NCI-H2081 (cell line): ENCODE results near the gene E2F8.
"Not testable (repeated sequence)": the region's sequence is repeated elsewhere in the genome, so short reads cannot be mapped to it uniquely, and the experiment has no call there.

Source experiments
- DNase-seq, 2 experiments: peaks; one replicate each; lab custom pipeline; 2025; lab: John Stamatoyannopoulos, UW

Gene E2F8

GRCh38 chr11:19240420-19241259 lies at the start of gene E2F8:
Gene E2F8, minus strand, starts transcription at chr11:19240945. Its CDS starts 824 bp downstream, at chr11:19240121.
- peak; percentile 92 to 93 for DNase-seq

- DNase-seq, result no peak
Observed at GRCh38 chr11:19290356-19290755, 49.6 kb upstream of the E2F8 start.

DNA sequence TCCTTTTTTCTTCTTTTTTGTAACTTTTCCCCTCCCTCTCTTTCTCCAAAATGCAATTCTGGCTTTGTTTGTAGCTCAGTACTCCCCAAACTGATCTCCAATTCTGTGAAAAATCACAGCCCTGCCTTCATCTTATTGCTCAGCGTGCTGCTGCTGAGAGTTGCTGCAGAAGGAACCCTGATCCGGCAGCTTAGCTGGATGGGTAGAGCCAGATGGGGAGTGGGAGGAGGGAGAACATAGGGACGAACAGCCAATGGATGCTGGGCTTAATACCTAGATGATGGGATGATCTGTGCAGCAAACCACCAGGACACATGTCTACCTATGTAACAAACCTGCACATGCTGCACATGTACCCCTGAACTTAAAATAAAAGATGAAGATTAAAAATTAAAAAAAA lies 47.5 kb upstream of the E2F8 start:
- no peak for DNase-seq

DNA sequence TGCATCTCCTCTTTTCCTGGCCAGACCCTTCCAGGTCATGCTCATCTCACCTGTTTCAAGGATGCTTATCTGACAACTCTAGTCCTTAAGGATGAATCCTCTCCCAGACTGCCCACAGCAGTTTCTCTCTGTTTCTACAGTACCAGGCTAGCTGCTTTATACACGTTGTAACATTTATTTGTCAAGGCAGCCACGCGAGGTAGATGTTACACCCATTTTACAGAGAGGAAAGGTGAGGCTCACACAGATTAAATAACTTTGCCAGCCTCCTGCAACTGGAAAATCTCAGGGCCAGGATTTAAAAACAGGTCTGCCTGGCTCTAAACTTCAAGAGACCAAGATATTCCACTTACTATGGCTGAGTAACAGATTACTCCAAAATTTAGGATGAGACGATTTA lies 45.7 kb upstream of the E2F8 start:
- no peak for DNase-seq

GRCh38 chr11:19284881-19285280 lies 44.1 kb upstream of the E2F8 start:
- DNase-seq, result no peak

- no peak for DNase-seq
Observed at GRCh38 chr11:19283991-19284390, 43.2 kb upstream of the E2F8 start.

DNA sequence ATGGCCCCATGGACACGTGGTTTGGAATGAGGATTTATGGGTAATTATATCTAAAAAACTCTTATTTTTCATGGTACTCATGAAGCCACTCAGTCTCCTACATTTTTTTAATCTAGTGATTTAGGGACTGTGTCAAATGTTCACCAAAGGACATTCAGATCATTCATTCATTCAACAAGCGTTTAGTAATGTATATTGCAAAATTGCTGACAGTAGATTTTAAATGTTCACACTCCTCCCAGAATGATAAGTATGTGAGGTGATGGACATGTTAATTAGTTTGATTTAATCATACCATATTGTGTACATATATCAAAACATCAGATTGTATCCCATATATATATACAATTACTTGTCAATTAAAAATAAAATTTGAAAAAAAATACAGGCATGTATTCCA lies 40.8 kb upstream of the E2F8 start:
- no peak for DNase-seq

DNA sequence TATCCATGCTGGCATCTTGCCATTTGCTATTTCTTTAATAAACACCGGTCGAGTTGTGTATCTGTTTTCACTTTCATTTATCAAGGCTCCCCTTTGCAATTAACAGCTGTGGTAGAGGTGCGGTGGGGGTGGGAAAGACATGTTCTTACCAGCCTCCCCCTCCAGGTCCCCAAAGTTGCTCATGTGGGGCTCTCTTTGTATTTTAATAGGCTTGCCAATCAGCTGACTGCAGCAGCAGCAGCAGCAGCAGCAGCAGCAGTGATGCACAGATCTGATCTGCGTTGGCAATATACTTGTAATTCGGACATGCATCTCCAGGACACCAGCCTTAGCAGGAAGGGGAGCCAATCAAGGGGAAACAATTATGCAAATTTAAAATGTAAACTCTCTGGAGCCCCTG lies 40.3 kb upstream of the E2F8 start:
- DNase-seq, result no peak

DNA sequence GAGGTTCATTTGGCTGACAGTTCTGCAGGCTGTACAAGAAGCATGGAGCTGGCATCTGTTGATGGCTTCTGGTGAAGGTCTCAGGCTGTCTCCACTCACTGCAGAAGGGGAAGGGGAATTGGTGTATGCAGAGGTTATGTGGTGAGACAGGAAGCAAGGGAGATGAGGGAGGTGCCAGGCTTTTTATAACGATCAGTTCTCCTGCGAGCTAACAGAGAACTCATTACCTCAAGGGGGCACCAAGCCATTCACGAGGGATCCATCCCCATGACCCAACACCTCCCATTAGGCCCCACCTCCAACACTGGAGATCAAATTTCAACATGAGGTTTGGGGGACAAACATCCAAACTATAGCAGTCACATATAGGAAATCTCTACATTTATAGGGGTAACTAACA lies 38.7 kb upstream of the E2F8 start:
- DNase-seq, result no peak

- no peak for DNase-seq
Observed at GRCh38 chr11:19276859-19277808, 36.4 kb upstream of the E2F8 start.

DNA sequence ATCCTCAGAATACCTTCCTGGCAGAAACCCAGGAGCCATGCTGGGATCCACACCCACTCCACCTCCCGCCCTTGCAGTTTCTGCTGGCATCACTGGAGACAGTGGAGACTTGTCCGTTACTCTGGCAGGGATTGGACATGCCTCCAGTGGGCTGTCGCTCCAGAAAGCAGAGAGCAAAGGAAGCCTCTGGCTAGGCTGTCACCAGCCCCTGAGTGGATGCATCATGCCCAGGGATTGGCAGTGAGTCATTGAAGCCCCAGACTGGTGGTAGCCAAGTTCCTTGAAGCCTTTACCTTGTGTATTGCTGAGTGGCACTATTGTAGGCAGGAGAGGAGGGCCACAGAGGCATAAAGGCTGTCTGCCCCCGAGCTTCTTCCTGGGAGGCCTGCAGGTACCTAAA lies 34.8 kb upstream of the E2F8 start:
- DNase-seq, result no peak

DNA sequence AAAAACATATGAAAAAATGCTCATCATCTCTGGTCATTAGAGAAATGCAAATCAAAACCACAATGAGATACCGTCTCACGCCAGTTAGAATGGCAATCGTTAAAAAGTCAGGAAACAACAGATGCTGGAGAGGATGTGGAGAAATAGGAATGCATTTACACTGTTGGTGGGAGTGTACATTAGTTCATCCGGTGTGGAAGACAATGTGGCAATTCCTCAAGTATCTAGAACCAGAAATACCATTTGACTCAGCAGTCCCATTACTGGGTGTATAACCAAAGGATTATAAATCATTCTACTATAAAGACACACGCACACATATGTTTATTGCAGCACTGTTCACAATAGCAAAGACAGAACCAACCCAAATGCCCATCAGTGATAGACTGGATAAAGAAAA lies 32.5 kb upstream of the E2F8 start:
- not testable (repeated sequence) for DNase-seq

- no peak for DNase-seq
Observed at GRCh38 chr11:19268909-19269308, 28.2 kb upstream of the E2F8 start.

GRCh38 chr11:19267567-19267966 lies 26.8 kb upstream of the E2F8 start:
- no peak for DNase-seq

DNA sequence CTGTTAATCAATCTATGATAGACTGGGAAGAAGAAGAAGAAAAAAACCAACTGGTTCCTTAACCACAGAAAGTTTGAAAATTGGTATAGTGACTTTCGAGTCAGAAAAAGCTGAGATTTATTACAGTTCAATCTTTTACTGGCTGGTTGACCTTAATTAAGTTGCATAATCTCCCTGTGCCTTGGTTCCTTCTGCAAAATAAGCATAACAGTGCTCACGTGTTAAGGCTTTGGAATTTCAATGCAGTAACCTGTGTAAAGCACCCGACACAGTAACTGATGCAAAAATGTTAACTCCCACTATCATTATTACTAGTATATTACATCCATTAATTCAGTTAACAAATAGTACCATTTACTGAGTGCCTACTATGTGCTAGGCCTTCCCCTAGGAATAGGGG lies 22.6 kb upstream of the E2F8 start:
- DNase-seq, result no peak

DNA sequence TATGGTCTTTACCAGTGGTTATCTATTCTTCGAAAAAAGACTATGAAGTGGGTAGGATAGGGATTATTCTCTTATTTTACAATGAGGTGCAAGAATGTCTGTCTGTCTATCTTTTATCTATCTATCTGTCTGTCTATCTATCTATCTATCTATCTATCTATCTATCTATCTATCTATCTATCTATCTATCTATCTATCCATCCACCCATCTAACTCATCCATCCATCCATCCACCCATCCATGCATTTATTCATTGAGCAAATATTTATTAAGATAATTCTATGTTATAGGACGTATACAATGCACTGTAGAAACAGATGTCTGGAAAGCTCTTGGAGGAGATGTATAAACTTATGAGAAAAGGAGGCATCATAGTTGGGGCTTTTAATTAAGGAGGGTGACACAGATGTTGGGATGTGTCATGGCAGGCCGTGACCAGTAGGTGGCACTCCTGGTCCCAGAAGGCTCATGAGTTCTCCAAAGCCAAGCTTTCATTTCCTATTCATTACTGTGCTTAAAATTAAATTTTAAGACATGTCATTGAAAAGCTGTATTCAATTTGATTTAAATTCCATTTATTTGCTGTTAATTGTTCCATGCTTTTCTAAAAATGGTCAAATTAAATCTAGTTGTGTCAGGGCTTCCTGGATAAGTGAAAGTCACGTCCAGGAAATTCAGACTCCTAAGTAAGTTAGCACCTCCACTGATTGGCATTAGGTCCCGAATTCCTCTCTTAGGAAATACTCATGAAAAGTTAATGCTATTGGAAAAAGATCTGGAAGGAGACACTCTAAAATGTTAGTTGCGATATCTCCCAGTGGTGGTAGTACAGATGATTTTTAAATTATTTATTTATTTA lies 19.0 kb upstream of the E2F8 start:
- peak; percentile 23 to 49 for DNase-seq

- no peak for DNase-seq
Observed at GRCh38 chr11:19258641-19259230, 18.0 kb upstream of the E2F8 start.

- not testable (repeated sequence) for DNase-seq
Observed at GRCh38 chr11:19254441-19254840, 13.7 kb upstream of the E2F8 start.

DNA sequence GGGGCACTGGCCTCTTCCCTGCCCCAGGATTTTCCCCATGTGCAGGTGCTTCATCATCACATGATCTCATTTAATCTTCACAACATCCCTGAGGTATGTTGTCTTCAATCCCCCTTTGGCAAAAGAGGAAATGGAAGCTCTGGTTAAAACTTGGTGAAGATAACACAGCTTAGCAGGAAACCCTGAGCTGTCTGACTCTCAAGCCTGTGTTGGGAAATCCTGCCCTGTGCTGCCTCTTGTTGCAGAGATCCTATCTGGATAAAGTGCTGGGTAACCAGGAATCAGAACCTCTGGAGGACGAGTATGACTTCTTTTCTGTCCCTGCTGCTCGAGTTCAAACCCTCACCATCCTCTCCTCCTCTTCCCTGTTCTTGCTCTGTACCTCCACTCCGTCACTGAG lies 13.1 kb upstream of the E2F8 start:
- DNase-seq, result no peak

DNA sequence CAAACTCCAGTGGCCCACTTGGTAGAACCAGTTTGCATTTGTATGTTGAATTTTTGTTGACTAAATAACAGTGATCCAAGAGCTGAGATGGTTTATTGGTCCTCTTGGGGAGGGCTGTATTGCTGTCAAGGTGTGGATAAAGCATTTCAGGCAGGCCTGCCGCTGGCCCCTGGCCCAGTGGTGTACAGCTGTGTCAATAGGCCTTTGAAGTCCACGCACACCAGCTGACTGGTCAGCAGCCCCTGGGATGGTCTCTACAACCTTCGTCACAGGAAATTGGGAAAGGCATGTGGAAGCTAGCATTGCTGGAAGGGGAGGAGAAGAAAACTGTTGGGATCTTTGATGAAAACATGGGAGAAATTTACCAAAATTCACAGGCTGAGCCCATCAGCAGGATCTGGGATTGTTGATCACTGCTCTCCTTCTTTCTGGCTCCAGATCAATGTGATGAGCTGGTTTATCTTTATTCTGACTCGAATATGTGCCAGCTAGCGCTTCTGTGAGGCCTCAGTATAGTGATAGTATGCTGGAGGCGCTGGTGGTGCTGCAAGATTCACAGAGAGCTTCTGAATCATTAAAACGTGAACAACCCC lies 12.5 kb upstream of the E2F8 start:
- DNase-seq, result peak in 1 of 2 experiments; percentile 38
